EH (cell line): ENCODE measurements around the gene MYADM.
A peak's percentile ranks its signal among the peaks of the same experiment; 100 is the strongest.
"Not testable (repeated sequence)": the region's sequence is repeated elsewhere in the genome, so short reads cannot be mapped to it uniquely, and the experiment has no call there.

ENCODE experiments used
- DNase-seq: peaks from one replicate; pipeline ENCODE4 v3.0.0-alpha.2; 2015; ENCODE audit warnings: low read depth

Gene MYADM, protein sequence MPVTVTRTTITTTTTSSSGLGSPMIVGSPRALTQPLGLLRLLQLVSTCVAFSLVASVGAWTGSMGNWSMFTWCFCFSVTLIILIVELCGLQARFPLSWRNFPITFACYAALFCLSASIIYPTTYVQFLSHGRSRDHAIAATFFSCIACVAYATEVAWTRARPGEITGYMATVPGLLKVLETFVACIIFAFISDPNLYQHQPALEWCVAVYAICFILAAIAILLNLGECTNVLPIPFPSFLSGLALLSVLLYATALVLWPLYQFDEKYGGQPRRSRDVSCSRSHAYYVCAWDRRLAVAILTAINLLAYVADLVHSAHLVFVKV

DNA sequence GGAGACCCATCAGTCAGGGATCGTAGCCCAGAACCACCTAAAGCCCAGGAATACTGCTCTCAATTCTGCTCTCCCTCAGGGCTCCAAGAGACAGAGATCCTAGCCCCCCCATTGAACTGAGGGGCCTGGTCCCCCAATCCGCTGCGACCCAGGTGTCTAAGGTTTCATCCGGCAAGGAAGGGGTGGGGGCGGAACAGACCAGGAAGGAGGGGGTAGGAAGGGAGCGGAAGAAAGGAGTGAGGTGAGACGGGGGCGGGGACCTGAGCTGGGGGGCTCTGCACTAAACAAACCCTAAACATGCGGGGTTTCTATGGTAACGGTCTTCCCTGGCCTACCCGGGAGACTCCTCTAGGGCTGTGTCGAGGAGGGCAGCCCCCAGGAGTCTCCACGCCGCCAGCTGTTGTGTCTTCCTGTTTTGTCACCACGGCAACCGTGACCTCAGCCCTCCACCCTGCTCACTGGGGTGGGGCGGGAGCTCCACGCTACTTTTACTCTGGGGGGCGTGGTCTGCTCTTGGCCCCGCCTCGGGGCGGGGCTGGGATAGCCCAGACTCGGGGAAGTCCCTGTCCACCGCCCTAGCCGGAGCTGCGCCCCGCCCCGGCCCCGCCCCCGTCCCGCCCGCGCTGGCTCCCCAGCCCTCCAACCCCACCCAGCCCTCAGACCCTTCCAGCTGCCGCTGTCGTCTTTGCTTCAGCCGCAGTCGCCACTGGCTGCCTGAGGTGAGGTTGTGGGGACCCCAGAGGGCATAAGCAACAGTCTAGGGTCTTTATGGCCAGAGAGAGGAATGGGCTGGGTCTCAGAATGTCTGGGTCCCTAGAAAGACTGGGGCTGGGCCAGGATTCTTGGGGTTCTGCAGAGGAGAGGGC, at the start of gene MYADM:
Gene MYADM (plus strand): TSS at position 659 of the 866 bp plus-strand sequence. CDS start 5,647 bp downstream, outside the sequence.
- DNase-seq, result peak; percentile 99

DNA sequence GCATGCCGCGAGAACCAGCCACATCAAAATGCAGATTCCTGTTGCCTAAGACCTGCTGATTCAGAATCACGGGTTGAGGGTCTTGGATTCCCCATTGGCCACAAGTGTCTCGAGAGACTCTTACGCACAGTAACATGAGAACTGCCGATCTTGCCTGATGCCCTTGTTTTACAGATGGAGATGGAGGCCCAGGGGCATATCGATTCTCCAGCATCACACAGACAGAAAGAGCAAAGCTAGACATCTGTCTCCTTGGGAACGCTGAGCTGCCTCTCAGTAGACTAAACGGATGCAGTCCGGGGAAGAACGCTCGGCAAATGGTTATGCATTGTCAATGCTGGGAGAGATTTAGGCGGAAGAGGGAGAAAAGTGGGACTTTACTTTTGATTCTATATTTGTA, 48.9 kb upstream of the MYADM start:
- no peak for DNase-seq

DNA sequence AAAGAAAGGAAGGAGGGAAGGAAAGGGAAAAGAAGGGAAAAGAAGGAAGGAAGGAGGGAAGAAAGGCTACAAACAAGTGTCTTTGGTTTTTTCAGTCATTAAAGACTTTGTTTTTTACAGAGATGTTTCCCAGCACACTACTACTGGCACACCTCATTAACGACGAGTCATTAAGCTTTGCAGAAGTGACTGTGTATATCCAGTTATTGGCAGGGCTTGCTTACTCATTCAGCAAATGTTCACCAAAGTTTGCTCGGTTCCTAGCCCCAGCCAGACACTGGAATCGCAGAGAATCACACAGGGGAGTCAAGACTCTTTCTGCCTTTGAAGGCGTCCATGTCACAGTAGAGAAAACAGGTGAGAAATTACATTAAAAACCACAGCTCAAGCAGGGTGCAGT, 47.8 kb upstream of the MYADM start:
- DNase-seq, result no peak

DNA sequence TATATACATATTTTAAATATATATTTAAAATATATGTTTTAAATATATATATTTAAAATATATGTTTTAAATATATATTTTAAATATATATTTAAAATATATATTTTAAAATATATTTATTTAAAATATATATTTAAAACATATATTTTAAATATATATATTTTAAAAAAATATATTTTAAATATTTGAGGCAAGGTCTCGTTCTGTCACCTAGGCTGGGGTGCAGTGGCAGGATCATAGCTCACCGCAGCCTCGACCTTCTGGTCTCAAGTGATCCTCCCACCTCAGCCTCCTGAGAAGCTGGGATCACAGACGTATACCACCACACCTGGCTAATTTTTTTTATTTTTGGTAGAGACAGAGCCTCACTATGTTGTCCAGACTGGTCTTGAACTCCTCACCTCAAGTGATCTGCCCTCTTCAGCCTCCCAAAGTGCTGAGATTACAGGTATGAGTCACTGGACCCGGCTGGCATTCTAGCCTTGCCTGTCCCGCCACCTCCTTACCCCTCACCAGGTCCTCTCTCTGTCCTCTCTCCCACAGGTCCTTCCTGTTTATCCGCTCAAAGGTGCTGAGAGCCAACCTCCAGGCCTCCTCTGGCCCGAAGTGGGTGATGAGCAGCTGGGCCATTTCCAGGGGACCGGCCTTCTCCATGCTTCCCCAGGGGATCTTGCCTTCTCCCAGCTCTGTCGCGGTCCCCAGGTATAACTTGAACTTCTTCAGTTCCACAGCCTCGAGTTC, 44.1 kb upstream of the MYADM start:
- no peak for DNase-seq

DNA sequence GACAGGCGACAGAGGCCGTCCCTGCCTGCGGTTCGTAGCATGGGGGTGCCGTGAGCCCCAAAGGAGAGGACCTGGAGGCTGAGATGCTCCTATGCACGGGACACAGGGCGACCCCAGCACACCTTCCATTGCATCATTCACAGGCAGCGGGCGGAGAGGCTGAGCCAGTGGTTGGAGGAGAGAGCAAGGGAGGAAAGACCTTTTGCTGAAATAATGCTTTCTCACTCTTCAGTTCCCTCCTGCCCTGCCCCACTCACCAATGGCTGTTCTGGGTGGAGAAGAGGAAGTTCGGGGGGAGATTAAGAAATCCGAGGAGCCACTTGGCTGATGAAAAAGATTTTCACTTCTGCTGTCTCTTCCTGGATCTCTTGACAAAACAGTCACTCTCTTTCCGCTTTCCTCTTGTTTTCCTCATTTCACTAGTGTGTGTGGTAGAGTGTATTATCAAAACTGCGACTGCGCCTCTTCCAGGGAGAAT, 43.5 kb upstream of the MYADM start, which contains the start of gene NLRP12:
Gene NLRP12 (minus strand): TSS at position 181 of the 478 bp plus-strand sequence. CDS start 140 bp downstream, at position 41.
- no peak for DNase-seq

DNA sequence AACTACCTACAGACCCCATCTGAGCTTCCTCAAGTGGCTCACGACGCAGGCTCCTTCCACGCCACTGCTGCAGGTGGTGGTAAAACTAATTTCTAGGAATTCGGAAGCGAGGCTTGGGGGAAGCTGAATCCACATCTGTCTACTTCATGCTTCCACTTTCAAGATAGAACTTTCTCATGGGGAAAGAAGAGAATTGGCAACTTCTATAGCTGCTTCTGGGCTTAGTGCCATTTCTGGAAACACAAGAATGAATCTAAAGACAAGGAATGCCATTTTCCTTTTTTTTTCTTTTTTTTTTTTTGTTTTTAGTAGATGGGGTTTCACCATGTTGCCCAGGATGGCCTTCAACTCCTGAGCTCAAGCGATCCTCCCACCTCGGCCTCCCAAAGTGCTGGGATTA, 40.8 kb upstream of the MYADM start:
- DNase-seq, result peak; percentile 22

DNA sequence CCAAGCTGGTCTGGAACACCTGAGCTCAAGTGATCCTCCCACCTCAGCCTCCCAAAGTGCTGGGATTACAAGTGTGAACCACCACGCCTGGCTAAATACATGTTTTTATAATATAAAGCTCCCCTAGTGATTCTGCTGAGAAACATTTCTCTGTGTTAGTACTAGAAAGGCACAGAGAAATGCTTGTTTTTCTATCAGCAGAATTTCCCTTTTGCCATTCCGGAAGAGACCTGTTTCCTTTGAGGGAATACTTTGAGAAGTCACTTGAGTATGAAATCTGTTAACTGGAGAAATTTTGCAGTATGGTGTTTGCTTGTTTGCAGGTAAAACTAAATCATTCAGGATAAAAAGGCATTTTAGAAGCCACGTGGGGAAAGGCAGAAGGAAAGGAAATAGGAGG, 39.2 kb upstream of the MYADM start:
- DNase-seq, result no peak

DNA sequence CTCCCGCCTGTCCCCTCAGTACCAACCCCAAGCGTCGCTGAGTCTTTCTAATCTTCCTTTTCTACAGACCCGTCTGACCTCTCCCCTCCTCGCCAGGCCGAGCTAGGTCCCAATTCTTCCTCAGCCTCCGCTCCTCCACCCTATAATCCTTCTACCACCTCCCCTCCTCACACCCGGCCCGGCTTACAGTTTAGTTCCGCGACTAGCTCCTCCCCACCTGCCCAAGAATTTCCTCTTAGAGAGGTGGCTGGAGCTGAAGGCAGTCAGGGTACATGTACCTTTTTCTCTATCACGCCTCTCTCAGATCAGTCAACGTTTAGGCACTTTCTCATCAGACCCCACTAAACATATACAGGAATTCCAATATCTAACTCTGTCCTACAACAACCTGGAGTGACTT, 34.8 kb upstream of the MYADM start:
- not testable (repeated sequence) for DNase-seq

DNA sequence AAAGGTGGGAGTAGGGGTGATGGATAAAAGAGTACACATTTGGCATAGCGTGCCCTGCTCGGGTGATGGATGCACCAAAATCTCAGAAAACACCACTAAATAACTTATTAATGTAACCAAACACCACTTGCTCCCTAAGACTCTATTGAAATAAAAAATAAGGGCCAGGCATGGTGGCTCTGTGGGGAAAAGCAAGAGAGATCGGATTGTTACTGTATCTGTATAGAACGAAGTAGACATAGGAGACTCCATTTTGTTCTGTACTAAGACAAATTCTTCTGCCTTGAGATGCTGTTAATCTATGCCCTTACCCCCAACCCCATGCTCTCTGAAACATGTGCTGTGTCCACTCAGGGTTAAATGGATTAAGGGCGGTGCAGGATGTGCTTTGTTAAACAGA, 29.2 kb upstream of the MYADM start:
- not testable (repeated sequence) for DNase-seq

DNA sequence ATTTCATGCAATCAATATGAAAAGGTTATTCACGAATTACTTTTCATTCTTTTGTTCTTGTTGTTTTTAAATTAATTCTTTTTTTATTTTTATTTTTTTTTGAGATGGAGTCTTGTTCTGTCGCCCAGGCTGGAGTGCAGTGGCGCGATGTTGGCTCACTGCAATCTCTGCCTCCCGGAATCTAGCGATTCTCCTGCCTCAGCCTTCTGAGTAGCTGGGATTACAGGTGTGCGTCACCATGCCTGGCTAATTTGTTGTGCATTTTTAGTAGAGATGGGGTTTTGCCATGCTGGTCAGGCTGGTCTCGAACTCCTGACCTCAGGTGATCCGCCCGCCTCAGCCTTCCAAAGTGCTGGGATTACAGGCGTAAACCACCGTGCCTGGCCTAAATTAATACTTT, 27.4 kb upstream of the MYADM start:
- not testable (repeated sequence) for DNase-seq

DNA sequence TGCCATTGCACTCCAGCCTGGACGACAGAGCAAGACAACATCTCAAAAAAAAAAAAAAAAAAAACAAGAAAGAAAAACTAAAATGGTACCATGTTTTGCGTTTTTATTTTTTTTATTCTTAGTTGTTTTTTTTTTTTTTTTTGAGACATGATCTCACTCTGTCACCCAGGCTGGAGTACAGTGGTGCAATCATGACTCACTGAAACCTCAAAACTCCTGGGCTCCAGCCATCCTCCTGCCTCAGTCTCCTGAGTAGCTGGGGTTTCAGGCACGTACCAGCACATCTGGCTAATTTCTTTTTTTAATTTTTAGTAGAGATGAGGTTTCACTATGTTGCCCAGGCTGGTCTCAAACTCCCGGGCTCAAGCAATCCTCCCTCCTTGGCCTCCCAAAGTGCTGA, 26.8 kb upstream of the MYADM start:
- peak; percentile 92 for DNase-seq

DNA sequence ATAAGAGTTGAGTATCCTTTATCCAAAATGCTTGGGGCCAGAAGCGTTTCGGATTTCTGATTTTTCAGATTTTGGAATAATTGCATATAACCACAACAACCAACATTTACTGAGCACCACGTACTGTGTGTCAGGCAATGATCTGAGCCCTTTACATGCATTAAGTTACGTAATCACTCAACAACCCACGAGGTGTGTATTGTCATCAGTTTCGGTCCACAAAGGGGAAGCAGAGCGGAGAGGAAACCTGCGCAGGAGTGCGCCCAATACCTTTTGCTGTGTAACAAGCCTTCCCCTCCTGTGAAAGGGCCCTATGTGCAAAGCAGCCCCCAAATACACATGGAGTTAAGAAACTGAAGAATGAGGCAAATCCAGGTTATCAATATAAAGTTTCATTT, 22.8 kb upstream of the MYADM start:
- no peak for DNase-seq

DNA sequence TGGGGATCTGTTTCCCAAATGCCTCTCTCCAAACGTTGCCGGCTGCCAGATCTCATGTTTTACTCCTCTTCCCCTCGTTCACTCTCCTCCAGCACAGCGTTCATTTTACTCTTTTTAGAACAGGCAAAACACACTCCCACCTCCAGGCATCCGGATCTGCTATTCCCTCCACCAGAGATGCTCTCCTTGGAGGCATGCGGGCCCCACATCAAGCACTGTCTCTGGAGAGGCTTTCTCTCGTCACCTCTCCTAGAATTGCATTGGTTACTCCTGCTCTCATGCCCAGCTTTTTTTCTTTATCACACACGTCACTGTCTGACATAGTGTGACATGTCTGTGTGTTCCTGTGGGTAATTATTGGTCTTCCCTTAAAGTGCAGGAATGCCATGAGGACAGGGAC, 20.1 kb upstream of the MYADM start:
- no peak for DNase-seq

DNA sequence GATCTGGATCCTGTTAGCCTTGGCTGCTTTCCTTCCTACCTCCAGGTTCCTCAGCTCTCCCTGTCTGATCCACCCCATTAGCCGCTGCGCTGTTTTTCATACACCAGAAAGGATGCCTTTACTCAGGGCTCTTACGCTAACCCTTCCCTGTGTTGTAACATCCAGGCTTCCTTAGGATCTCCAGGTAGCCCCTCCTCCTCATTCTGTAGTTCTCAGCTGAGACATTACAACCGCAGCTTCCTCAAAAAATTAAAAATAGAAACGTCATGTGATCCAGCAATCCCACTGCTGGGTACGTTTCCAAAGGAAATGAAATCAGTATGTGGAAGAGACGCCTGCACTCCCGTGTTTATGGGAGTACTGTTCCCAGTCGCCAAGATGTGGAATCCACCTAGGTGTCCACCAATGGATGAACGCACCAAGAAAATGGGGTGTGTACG, 18.4 kb upstream of the MYADM start:
- peak; percentile 93 for DNase-seq

DNA sequence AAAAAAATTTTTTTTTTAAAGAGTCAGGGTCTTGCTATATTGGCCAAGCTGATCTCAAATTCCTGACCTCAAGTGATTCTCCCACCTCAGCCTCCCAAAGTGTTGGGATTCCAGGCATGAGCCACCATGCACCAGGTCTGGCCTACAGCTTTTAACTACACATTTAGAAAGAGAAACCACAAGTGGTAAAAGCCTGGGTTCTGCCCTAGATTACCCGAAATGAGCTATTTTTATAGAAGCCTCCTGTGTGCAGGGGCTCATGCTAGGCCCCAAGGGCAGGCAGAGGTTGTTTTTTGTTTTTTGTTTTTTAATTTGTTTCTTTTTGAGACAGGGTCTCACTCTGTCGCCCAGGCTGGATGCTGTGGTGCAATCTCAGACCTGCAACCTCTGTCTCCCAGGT, 14.0 kb upstream of the MYADM start:
- DNase-seq, result no peak

DNA sequence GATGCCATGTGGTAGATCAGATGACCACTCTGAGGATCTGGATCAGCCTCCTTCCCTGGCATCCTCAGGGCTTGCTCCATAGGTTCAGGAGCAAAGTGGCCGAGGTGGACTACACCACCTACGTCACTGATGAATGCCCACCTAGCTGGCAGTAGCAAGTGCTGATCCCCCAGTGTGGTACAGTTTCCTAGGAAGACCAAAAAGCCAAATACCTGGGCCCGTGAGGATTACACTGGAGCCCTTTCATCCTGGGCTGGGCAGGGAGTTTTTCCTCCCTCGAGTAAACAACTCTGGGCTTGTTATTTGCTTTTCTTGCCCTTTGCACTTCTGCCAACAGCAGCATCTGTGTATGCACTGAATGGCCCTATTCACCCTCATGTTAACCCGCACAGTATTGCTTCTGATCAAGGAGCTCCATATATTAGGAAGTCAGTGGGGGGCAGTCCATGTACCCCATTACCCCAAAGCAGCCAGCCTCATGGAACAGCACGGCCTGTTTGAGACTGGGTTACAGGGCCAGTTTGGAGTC, 3.3 kb upstream of the MYADM start:
- DNase-seq, result no peak

DNA sequence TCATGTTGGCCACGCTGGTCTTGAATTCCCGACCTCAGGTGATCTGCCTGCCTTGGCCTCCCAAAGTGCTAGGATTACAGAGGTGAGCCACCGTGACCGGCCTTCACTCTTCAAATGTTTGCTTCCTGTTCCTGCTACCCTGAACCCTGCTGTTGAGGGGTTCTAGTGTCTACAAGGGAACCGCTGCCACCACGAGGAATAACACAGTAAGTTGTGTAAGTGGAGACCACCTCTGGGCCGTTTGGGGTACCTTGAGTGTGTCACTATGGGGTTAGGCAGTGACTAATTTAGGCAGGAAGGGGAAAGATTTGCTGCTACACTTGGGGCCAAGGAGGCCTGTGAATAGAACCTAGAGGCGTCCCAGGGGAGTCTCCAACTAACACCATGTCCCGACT, 2.2 kb upstream of the MYADM start:
- no peak for DNase-seq

DNA sequence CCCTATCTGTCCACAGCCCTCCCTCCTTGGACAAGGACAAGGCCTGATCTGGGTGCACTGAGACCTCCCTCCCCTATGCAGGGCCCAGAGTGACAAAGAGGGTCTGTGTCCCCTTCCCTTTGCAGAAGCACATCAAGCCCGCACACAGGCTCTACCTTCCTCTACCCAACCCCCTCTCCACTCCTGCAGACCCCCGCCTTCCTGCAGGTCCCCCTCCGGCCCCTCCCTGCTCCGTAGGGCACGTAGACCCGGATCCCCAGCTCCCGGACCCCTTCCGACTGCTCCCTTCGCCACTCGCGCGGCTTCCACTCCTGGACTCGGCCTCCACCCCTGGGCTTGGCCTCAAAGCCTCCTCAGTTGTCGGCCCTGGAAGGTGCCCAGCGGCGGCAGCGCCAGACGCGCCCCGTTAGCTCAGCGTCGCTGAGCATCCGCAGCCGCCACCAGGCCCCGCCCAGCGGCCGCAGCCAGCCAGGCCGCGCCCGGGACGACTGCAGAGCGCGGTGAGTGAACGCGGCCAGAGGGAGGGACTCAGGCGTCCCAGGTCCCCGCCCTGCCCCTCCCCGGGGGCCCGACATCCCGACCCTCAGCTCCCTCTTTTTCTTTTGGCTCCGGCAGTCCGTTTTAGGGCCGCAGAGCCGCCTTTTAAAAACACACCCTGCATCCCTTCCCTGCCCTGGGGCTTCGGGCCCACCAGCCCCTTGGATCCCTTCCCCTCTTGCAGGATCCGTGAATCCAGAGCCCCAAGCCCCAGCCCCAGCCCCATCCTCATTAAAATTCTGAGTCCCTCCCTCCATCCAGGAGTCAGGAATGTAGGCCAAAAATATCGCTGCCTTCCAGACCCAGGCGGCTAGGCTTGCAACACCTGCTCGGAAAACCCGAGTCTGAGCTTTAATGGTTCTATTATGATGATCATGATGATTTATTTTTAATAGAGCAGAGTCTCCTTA, 1.5 kb upstream of the MYADM start:
- DNase-seq, result peak; percentile 75

DNA sequence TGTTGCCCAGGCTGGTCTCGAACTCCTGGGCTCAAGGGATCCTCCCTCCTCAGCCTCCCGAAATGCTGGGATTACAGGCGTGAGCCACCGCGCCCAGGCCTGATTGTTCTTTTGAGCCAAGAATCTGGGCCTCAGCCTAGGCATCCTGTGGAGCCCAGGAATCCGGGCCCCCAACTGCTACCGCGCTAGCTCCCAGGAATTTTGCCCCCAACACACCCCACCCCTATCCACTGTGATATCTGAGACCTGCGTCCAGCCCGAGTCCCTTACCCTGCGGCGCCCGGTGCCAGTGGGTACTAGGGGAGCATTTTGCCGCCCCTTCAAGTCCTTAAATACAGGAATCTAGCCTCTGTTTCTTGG, 838 bp upstream of the MYADM start:
- no peak for DNase-seq

DNA sequence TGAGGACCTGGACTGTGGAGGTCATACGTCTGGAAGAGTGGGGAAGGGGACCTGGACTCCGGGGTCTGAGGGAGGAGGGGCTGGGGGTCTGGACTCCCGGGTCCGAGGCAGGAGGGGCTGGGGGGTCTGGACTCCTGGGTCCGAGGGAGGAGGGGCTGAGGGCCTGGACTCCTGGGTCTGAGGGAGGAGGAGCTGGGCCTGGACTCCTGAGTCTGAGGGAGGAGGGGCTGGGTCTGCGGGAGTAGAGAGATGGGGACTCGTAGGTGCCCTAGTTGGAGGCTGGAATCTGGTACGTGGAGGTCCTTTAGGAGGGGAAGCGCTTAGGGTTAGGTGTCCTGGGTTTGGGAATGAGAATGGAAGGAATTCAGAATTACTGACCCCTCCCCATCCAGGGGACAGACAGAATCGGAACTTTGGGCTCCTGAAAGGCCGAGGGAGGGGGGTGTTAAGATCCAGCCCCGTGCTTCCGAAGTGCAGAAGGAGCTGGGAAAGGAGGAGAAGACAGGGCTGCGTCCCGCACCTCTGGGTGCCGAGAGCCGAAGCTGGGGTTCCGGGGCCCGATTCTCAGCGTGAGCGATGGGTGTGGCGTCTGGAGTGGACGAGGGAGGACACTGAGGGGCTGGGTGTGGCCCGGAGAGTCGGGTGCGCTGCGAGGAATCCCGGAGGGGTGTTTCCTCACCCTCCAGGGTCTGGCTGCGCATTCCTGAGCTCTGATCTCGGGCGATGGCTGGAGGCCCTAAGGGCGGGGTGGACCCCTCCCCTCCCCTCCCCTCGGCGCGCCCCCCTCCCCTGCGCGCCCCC, 608 bp downstream of the MYADM start:
- DNase-seq, result peak; percentile 78
